Ovary (tissue), 9 donors: Measurements from ENCODE around the gene RANBP1. TPM values are rescaled to one million over a fixed set of nuclear protein-coding genes. Genes with fewer than 3 reads are reported as not detected.

Source experiments
- DNase-seq, 5 donors: peaks; one replicate each; pipeline ENCODE4 v3.0.0-alpha.2; 2019 to 2020
- H3K27ac ChIP-seq, 2 donors: fragments of 200-600 bp; one replicate each; pipeline versions ENCODE4 v1.5.1 to v1.8.0; 2019 to 2022
- H3K27me3 ChIP-seq: fragments of 200-600 bp; one replicate; pipeline ENCODE4 v1.8.0; 2022
- H3K36me3 ChIP-seq: fragments of 200-600 bp; sonication (generic); one replicate; pipeline ENCODE4 v1.5.1; 2019
- H3K4me1 ChIP-seq: one replicate; pipeline ENCODE4 v1.8.1; 2013; ENCODE audit warnings: mild to moderate bottlenecking, moderate library complexity; ENCODE audit not compliant: insufficient read depth
- H3K4me3 ChIP-seq: fragments of 200-600 bp; sonication (generic); one replicate; pipeline ENCODE4 v1.5.1; 2017
- H3K9me3 ChIP-seq, 2 donors: fragments of 200-600 bp in 1 of 2; sonication (generic) in 1 of 2; one replicate each; pipeline versions ENCODE4 v1.5.1 to v1.8.1; 2013 to 2019; ENCODE audit warnings: mild to moderate bottlenecking in 1 of 2, moderate library complexity in 1 of 2
- CTCF ChIP-seq, 3 donors: fragments of 450-650 bp in 2 of 3; fragments of 200-600 bp in 1 of 3; IDR thresholded peaks; one replicate each; pipeline versions ENCODE4 v1.5.1 to v1.8.0; 2016 to 2022; ENCODE audit warnings: antibody characterized with exemption in 3 of 3, mild to moderate bottlenecking in 1 of 3
- EP300 ChIP-seq: sonication (generic); formaldehyde crosslinking; IDR thresholded peaks from one replicate; pipeline ENCODE4 v1.6.1; 2017; ENCODE audit warnings: antibody characterized with exemption
- POLR2A ChIP-seq: fragments of 450-650 bp; IDR thresholded peaks from one replicate; pipeline ENCODE4 v1.6.1; 2017; ENCODE audit warnings: antibody characterized with exemption, mild to moderate bottlenecking, moderate library complexity
- WGBS, 3 donors: extraction: QIAGEN DNeasy Blood & Tissue Kit in 1 of 3; methylation state at CpG; one replicate each; pipeline versions ENCODE4 v1.1.5 to v1.1.7; 2013 to 2017; 5-methylcytosine and 5-hydroxymethylcytosine counted together
- intact Hi-C, 4 donors: fragments of 100-400 bp; cut with DNase I; formaldehyde crosslinking; loops; one replicate each; pipeline versions ENCODE4 v1.11.0 to v1.15.1; 2022 to 2023
- polyA plus RNA-seq, 2 donors: library from polyadenylated mRNA; stranded (reverse); fragments of 200-250 nt in 1 of 2; fragments of 350-450 nt in 1 of 2; fragmentation: Illumina TruSeq in 1 of 2; extraction: RNeasy Lipid Tissue Mini Kit (QIAGEN cat#74804) in 1 of 2; gene quantifications; one replicate each; pipeline ENCODE4 v1.2.3, GENCODE V29; 2013 to 2014
- total RNA-seq, 7 donors: library from RNA; depleted of rRNA in 2 of 7; stranded (reverse); fragments of >200 nt in 2 of 7; fragmentation: NEBNext Ultra II Directional in 3 of 7; extraction: Animal tissue kit (Norgen Biotek cat#: 25700) in 3 of 7; gene quantifications; one replicate each; pipeline versions ENCODE4 v1.1.0 to v1.2.4, GENCODE V29; 2016 to 2023
- donor health status: DM: no; HTN: no; CAD: no; lungs with moderate emphysema.
- donor health status: DM: no; HTN: no; CAD: no.
- donor health status: Bipolar disorder and iron deficiency.
- donor health status: DM: yes; HTN: yes; CAD: no.
- donor health status: DM: no; HTN: no; CAD: no.
- donor health status: DM: yes; HTN: yes; CAD: no.

Gene RANBP1
- total and polyA plus RNA-seq, 9 donors, result 62.8 to 198 (median 80.2) TPM

- DNase-seq, result no peak
- Histone ChIP-seq H3K4me1 (no peaks in the 10 kb centered on the region), H3K9me3 (no peaks in the 10 kb centered on the region), H3K4me3 (no peak overlapping the region), H3K36me3 (no peaks in the 10 kb centered on the region), H3K27me3 (no peaks in the 10 kb centered on the region), H3K27ac (no peak overlapping the region)
- TF ChIP-seq POLR2A (no peak), CTCF (IDR thresholded peaks at IDR 0.05) (no peak), EP300 (no peak)
- intact Hi-C loops, result no loop called here
- 29 to 38% (median 35%) methylated on average over 16 of the region's 16 CpGs for WGBS, 3 donors
Observed at GRCh38 chr22:20153945-20154344, 38.0 kb downstream of the RANBP1 start.

GRCh38 chr22:20154602-20155187 is 38.8 kb downstream of the RANBP1 start:
- intact Hi-C loops, result loop anchor here in 2 of 4 donors (5.0 kb wide), 2 partner anchors 113 to 128 kb away; partner anchors contain the start of gene RTN4R (in 2 of the 2)
- Histone ChIP-seq H3K27me3 (no peaks in the 10 kb centered on the region), H3K27ac (no peak overlapping the region)

GRCh38 chr22:20155330-20156041 is 39.6 kb downstream of the RANBP1 start:
- Histone ChIP-seq H3K9me3 (no peaks in the 10 kb centered on the region), H3K27me3 (no peaks in the 10 kb centered on the region), H3K36me3 (no peaks in the 10 kb centered on the region), H3K27ac (no peak overlapping the region), H3K4me1 (no peaks in the 10 kb centered on the region), H3K4me3 (no peak overlapping the region)
- no peak for TF ChIP-seq POLR2A
- no peak for TF ChIP-seq CTCF (IDR thresholded peaks at IDR 0.05)
- no peak for TF ChIP-seq EP300
- no peak for DNase-seq
- intact Hi-C loops, result loop anchor here in 3 of 4 donors (2.0 to 5.0 kb wide), 4 partner anchors 112 to 129 kb away; partner anchors contain the start of gene RTN4R (in 3 of the 3)
- WGBS, 3 donors, result 35 to 57% (median 45%) methylated on average over 24 to 30 of the region's 30 CpGs

More at GRCh38 chr22:20154602-20155187, 38.8 kb downstream of the RANBP1 start:
- no peak overlapping the region for H3K4me3 ChIP-seq
- H3K4me1 ChIP-seq, result no peaks in the 10 kb centered on the region
- no peak for DNase-seq
- WGBS, 3 donors, result 34 to 53% (median 48%) methylated on average over 14 of the region's 14 CpGs
- TF ChIP-seq EP300, result no peak
- TF ChIP-seq CTCF (IDR thresholded peaks at IDR 0.05), result no peak
- no peak for TF ChIP-seq POLR2A
- no peaks in the 10 kb centered on the region for H3K9me3 ChIP-seq
- H3K36me3 ChIP-seq, result no peaks in the 10 kb centered on the region

- no peak for TF ChIP-seq POLR2A
- TF ChIP-seq CTCF (IDR thresholded peaks at IDR 0.05), result no peak
- TF ChIP-seq EP300, result no peak
- 58 to 66% (median 62%) methylated on average over 7 of the region's 7 CpGs for WGBS, 3 donors
- no peaks in the 10 kb centered on the region for H3K27me3 ChIP-seq
- H3K27ac ChIP-seq, result no peak overlapping the region
- no peaks in the 10 kb centered on the region for H3K9me3 ChIP-seq
- H3K4me1 ChIP-seq, result no peaks in the 10 kb centered on the region
- intact Hi-C loops, result loop anchor here in 3 of 4 donors (2.0 to 5.0 kb wide), 4 partner anchors 111 to 129 kb away; partner anchors contain the start of gene RTN4R (in 3 of the 3)
- no peaks in the 10 kb centered on the region for H3K36me3 ChIP-seq
- no peak overlapping the region for H3K4me3 ChIP-seq
- no peak for DNase-seq
Observed at GRCh38 chr22:20156042-20156389, 40.1 kb downstream of the RANBP1 start.
